NCI-H2081 treated with DMSO at 0.1 percent for 48 hours (cell line): ENCODE data around the gene MUC3A.
"Not testable (repeated sequence)": the region's sequence is repeated elsewhere in the genome, so short reads cannot be mapped to it uniquely, and the experiment has no call there.

Experiments
- DNase-seq: peaks from one replicate; lab custom pipeline; 2025; lab: John Stamatoyannopoulos, UW

MUC3A gene, protein sequence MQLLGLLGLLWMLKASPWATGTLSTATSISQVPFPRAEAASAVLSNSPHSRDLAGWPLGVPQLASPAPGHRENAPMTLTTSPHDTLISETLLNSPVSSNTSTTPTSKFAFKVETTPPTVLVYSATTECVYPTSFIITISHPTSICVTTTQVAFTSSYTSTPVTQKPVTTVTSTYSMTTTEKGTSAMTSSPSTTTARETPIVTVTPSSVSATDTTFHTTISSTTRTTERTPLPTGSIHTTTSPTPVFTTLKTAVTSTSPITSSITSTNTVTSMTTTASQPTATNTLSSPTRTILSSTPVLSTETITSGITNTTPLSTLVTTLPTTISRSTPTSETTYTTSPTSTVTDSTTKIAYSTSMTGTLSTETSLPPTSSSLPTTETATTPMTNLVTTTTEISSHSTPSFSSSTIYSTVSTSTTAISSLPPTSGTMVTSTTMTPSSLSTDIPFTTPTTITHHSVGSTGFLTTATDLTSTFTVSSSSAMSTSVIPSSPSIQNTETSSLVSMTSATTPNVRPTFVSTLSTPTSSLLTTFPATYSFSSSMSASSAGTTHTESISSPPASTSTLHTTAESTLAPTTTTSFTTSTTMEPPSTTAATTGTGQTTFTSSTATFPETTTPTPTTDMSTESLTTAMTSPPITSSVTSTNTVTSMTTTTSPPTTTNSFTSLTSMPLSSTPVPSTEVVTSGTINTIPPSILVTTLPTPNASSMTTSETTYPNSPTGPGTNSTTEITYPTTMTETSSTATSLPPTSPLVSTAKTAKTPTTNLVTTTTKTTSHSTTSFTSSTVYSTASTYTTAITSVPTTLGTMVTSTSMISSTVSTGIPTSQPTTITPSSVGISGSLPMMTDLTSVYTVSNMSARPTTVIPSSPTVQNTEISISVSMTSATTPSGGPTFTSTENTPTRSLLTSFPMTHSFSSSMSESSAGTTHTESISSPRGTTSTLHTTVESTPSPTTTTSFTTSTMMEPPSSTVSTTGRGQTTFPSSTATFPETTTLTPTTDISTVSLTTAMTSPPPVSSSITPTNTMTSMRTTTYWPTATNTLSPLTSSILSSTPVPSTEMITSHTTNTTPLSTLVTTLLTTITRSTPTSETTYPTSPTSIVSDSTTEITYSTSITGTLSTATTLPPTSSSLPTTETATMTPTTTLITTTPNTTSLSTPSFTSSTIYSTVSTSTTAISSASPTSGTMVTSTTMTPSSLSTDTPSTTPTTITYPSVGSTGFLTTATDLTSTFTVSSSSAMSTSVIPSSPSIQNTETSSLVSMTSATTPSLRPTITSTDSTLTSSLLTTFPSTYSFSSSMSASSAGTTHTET (N-terminal part only)

DNA sequence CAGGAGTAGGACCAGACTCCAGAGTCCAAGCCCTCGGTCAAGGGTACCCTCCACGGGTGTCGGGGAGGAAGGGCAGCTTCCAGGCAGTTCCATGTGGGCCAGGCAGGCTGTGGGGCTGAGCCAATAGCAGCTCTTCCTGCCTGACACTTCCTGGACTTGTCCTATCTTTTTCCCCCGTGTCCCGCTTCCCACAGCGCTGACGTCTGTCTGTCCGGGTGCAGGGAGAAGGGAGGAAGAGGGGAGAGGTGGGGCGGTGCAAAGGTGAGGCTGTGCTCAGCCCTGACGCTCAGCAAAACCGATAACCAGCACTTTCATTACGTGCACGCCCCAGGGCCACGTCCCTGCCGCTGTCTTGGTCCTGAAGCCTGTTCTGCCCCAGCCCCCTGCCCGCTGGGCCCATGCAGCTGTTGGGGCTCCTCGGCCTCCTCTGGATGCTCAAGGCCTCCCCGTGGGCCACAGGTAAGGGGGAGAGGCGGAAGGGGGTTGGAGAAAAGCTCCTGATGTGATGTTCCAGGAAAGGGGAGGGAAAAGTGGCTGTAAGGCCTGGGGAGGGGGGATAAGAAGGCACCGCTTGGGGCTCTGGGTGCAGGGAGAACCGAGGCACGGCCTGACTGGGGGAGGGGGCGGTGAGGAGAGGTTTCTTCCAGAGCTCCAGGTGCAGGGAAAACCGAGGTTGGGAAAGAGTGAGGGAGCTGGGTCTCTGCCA lies at the start of gene MUC3A:
Gene MUC3A (plus strand): TSS at position 308 of the 706 bp plus-strand sequence. CDS start 91 bp downstream, at position 399.
- DNase-seq, result no peak

DNA sequence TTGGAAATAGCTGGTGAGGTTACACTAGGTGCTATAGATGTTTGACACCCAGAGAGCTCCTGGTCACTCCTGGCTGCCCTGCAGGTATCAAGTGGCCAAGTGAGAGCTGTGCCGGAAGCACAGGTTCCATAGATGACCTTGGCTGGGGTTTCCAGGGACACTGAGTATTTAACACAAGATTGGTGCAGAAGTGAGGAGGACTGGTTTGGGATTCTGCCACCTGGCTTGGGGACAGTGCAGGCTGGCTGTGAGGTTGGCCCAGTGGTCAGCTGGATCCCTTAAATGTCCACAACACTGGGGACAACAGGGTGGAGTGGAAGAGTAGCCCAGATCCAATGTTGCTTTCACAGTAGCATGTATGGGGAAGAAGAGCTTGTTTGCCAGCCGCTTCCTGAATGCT lies 48.4 kb upstream of the MUC3A start:
- DNase-seq, result no peak

DNA sequence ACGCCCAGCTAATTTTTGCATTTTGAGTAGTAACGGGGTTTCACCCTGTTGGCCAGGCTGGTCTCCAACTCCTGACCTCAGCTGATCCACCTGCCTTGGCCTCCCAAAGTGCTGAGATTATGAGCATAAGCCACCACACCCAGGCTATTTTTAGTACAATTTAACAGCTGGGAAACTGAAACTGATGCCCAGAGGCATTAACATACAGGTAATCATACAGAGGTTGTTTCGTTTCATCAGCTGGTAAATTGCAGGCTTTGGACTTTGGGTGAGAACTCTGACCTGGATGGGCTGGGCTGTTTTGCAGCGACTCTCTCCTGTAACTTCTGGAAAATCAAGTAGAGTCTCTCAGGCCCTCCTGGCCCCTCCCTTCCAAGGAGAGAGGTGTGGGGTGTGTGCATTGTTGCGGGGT lies 47.4 kb upstream of the MUC3A start:
- DNase-seq, result no peak

DNA sequence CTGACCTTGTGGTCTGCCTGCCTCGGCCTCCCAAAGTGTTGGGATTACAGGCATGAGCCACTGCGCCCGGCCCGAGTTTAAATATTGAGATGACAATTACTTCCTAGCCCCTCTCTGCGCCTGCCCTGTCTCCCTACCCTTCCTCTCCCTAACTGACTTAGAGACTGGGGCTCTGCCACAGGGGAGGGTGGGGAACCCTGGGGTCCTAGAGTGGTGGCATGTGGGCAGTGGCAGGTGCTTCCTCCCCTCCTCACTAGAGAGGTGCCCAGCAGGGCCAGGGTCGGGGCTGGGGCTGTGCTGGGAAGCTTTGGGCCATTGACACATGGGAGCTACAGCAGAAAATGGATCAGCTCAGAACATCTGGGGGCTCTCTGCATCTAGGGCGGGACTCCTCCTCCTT lies 46.7 kb upstream of the MUC3A start:
- DNase-seq, result no peak

DNA sequence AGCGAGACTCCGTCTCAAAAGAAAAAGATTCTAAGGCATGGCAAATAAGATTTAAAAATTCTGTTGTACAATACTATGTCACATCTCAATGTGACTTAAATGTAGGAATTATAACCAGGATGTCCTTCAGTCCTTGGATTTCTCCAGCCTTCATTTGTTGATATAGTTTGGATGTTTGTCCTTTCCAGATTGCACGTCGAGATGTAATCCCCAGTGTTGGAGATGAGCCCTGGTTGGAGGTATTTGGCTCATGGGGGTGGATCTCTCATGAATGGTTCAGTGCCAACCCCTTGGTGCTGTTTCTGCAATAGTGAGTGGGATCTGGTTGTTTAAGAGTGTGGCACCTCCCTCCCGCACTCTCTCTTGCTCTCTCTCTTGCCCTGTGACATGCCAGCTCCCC lies 40.8 kb upstream of the MUC3A start:
- no peak for DNase-seq

DNA sequence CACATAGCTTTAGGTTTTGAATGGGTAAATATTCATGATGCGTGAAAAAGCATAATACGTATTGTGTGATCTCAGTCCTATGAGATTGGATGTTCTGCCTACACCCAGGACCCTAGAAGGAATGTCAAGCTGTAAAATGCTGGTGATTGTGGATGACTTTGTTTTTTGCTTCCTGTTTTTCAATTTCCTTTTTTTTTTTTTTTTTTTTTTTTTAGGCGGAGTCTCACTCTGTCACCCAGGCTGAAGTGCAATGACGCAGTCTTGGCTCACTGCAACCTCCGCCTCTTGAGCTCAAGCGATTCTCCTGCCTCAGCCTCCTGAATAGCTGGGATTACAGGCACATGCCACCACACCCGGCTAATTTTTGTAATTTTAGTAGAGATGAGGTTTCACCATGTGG lies 38.9 kb upstream of the MUC3A start:
- DNase-seq, result not testable (repeated sequence)

DNA sequence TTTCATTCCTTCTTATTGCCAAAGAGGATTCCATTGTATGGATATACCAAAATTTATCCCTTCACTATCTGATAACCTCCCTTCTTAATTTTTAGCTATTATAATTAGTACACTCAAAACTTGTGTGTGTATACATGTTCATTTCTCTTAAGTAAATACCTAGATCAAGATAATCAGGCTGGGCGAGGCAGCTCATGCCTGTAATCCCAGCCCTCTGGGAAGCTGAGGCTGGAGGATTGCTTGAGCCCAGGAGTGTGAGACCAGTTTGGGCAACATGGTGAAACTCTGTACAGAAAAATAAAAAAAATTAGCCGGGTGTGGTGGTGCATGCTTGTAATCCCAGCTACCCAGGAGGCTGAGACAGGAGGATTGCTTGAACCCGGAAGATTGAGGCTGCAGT lies 37.9 kb upstream of the MUC3A start:
- DNase-seq, result no peak

DNA sequence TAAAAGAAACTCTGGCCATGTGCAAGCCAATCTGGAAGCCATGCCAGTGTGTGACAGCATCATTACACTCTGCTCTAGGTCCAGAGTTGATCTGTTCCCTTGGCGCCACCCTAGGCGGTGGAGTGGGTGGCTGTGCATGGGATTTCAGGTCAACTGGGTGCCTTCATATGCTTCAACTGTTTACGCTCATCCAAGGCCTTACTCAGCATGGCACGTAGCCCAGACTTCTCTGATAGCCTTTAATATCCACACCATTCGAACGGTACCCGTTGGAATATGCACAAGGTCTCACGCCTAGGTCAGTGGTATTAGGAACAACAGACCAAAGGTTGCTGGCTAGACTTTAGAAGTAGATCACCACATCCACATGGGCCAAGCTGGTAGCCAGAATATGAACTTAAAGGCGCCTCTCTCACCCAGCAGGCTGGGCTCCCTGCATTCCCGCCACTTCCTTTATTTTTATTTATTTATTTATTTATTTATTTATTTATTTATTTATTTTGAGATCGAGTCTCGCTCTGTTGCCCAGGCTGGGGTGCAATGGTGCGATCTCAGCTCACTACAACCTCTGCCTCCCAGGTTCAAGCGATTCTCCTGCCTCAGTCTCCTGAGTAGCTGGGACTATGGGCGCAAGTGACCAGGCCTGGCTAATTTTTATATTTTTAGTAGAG lies 35.0 kb upstream of the MUC3A start:
- DNase-seq, result no peak

DNA sequence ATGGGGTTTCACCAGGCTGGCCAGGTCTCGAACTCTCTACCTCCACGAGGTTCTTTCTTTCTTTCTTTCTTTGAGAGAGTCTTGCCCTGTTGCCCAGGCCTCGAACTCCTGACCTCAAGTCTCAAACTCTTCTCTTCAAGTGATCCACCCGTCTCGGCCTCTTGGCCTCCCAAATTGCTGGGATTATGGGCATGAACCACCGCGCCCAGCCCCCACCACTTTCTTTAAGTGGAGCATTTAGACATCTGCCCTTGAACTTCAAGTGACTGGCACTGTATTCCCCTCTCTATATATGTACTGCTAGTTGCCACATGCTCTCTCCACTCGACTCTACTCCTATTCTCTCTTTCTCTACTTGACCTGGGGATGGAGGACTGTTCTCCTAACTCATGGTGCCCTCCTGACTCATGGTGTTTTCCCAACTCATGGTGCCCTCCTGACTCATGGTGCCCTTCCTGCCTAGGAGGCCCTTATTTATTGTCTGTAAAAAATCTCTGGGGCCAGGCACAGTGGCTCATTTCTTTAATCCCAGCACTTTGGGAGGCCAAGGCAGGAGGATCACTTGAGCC lies 34.4 kb upstream of the MUC3A start:
- no peak for DNase-seq

DNA sequence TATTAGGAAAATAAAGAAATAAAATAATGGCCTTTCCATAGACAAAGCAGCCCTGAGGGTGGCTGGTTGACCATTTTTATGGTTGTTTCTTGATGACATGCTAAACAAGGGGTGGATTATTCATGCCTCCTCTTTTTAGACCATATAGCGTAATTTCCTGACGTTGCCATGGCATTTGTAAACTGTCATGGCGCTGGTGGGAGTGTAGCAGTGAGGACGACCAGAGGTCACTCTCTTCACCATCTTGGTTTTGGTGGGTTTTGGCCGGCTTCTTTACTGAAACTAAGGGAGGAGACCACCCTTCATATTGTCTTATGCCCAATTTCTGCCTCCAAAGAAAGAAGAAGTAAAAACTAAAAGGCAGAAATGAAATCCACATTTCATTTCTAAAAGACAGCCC lies 30.0 kb upstream of the MUC3A start:
- DNase-seq, result not testable (repeated sequence)

DNA sequence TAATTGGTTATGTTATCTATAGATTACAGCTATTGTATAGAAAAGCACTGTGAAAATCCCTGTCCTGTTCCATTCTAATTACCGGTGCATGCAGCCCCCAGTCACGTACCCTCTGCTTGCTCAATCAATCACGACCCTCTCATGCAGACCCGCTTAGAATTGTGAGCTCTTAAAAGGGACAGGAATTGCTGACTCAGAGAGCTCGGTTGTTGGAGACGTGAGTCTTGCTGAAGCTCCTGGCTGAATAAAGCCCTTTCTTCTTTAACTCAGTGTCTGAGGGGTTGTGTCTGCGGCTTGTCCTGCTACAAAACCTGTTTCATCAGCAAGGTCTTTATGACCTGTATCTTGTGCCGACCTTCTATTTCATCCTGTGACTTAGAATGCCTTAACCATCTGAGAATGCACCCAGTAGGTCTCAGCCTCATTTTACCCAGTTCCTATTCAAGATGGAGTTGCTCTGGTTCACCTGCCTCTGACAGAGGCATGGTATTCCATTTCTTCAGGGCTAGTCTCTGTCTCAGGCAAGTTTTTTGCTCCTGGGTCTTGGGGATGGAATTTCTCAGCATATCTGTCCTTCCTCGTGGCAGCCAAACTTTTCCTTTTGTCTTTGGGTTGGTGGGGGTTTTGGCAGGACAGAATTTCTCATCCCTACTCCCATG lies 29.4 kb upstream of the MUC3A start:
- DNase-seq, result not testable (repeated sequence)

DNA sequence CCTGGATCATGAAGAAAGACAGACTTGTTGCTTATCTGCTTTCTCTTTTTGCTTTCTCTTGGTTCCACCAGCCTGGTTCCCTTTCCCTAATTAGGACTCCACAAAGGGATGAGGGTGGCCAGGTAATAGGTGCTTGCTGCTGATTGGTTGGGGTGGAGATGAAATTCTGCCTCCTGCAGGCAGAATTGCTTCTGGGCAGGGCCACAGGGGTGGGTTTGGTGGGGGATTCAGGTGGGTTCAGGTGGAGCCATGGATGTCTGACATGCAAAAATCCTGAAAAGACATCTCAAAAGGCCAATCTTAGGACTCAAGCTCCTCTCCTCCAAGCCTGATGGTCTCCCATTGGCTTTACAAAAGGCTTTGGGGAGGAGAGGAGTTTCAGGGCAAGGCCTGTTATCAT lies 28.3 kb upstream of the MUC3A start:
- no peak for DNase-seq

DNA sequence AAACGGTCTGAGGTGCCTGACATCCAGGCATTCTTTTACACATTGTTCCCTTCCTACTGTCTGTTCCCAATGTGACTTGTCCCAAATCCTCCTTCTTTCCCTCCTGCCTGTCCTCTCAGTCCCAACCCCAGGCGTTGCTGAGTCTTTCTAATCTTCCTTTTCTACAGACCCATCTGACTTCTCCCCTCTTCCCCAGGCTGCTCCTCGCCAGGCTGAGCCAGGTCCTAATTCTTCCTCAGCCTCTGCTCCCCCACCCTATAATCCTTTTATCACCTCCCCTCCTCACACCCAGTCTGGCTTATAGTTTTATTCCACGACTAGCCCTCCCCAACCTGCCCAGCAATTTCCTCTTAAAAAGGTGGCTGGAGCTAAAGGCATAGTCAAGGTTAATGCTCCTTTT lies 25.7 kb upstream of the MUC3A start:
- not testable (repeated sequence) for DNase-seq

DNA sequence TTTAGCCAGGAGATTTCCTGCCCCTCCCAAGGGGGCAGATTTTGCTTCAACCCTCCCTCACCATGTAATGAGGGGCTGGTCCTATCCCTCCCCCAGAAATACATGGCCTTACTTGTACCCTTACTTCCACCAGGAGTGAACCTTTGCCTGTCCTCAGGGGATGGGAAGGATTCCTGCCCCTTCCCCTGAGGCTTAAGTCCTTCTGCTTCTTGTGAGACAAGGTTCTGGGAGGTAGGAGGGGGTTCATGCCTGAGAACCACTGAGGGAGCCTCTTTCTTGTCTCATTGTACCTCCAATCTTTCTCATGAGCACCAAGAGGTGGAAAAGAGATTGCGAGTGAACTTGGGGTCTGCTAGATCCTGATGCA lies 19.5 kb upstream of the MUC3A start:
- DNase-seq, result no peak

DNA sequence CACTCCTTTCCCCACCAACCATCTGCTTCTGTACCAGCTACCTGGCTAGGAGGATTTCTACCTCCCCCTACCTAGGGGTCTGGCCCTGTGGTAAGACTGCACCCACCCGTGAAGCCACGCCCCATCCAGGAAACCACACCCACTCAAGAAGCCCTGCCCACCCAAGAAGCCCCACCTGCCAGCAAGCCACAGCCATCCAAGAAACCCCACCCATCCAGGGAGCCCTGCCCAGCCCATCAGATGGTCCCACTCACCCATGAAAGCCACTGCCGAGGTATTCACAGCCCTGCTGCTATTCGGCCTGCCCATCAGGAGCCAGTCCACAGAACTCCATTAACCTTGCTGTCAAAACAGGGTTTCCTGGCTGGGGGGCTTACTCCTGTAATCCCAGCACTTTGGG lies 15.6 kb upstream of the MUC3A start:
- no peak for DNase-seq

DNA sequence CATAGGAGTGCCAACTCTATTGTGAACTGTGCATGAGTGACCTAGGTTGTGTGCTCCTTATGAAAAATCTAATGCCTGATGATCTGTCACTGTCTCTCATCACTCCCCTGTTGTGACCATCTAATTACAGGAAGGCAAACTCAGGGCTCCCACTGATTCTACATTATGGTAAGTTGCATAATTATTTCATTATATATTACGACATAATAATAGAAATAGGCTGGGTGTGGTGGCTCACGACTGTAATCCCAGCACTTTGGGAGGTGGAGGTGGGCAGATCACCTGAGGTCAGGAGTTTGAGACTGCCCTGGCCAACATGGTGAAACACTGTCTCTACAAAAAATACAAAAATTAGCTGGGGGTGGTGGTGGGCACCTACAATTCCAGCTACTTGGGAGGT lies 14.0 kb upstream of the MUC3A start:
- DNase-seq, result not testable (repeated sequence)

DNA sequence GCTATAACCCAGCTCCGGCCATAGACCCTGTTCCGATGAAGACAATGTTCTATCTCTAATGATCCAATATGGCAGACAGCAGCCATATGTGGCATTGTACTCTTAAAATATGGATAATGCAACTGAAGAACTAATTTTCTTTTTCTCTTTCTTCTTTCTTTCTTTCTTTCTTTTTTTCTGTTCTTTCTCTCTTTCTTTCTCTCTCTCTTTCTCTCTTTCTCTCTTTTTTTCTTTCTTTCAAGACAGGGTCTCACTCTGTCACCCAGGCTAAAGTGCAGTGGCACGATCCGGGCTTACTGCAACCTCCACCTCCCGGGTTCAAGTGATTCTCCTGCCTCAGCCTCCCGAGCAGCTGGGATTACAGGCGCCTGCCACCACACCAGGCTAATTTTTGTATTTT lies 13.2 kb upstream of the MUC3A start:
- not testable (repeated sequence) for DNase-seq

DNA sequence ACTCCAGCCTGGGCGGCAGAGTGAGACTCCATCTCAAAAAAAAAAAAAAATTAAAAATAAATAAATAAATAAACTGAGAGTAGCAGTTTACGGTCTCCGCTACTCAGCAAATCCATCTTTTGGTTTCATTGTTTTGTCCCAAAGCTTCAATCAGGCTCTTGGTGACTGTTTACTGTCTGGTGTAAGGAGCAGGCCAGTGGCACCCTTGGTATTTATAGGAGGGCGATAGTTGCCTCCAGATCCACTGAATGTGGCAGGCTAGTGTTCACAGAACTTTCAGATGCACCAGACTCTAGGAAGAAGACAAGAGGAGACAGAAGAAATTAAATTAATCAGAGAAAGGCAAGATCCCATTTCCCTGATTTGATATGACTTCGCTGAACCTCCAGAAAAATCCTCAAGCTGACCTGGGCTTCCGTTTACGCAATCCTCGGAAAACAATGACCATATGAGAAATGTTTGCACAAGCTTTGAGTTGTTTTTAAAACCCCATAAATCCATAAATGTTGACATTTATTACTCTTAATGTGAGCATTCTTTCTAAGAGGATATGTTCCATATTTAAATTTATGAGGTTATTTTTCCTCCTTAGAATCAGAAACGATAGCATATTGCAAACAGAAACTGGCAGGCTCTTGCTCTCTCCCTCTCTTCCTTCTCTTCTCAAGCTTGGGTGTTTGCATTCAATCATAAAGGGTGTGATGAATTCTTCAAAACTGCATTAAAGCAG lies 7.1 kb upstream of the MUC3A start:
- no peak for DNase-seq

DNA sequence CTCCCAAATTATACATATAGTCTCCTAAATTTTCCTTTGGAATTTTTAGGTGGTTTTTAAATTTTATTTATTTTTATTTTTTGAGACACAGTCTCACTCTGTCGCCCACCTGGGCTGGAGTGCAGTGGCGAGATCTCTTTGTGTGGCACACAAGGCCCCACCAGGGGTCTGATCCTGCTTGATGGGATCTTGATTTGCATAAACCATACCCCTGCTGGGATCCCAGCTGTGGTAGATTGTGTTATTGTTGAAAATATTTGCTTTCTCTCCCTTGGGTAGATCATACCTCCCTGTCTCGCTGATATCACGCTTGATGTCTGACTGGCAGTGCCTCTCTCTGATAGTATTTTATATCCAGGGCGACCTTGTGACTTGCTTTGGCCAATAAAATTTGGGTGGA lies 5.6 kb upstream of the MUC3A start:
- DNase-seq, result no peak

DNA sequence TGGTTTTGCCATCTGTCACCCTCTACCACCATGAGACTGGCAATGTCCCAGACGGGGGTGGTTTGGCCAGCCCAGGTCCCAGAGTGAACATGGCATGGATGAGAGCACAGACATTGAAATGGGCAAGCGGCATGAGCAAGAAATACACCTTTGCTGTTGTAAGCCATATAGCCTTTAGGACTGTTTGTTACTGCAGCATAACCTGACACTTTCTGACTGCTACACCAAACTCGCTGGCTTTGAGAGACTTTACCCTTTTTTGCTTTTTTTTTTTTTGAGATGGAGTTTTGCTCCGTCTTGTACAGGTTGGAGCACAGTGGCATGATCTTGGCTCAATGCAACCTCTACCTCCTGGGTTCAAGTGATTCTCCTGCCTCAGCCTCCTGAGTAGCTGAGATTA lies 5.2 kb upstream of the MUC3A start:
- DNase-seq, result no peak
